Neural progenitor cell (in vitro differentiated cells): Measurements from ENCODE around the gene CASP14.

Experiments
- CTCF ChIP-seq: fragments of 200-600 bp; sonication (generic); IDR thresholded peaks from 2 replicates; pipeline ENCODE4 v1.5.1; 2017; ENCODE audit warnings: antibody characterized with exemption, mild to moderate bottlenecking
- EZH2 ChIP-seq: fragments of 200-600 bp; sonication (generic); IDR thresholded peaks from 2 replicates; pipeline ENCODE4 v1.6.1; 2017; ENCODE audit warnings: antibody characterized with exemption, mild to moderate bottlenecking, moderate library complexity
- EZH2phosphoT487 ChIP-seq: fragments of 200-600 bp; sonication (generic); IDR thresholded peaks from 2 replicates; pipeline ENCODE4 v1.6.1; 2017; ENCODE audit warnings: antibody characterized with exemption

GRCh38 chr19:15014579-15014978 is 34.7 kb upstream of the CASP14 start:
- TF ChIP-seq CTCF, result no peak
- no peak for TF ChIP-seq EZH2phosphoT487
- TF ChIP-seq EZH2, result no peak
